PC-9 (cell line): ENCODE results near the gene PMAIP1.

Source experiments
- CTCF ChIP-seq: fragments of 200-600 bp; sonication (generic); conservative IDR thresholded peaks from 2 replicates; pipeline ENCODE4 v1.6.1; 2017; ENCODE audit warnings: mixed run types, antibody characterized with exemption, mild to moderate bottlenecking, moderate library complexity
- EZH2 ChIP-seq: fragments of 200-600 bp; sonication (generic); IDR thresholded peaks from 2 replicates; pipeline ENCODE4 v1.8.0; 2017; ENCODE audit warnings: antibody characterized with exemption, low read depth

GRCh38 chr18:59916746-59917145 is 16.9 kb downstream of the PMAIP1 start:
- TF ChIP-seq EZH2 (no peak), CTCF (no peak)
